Transverse colon (tissue), 4 donors: ENCODE results near the gene DPP8. TPM values are rescaled to one million over a fixed set of nuclear protein-coding genes. Genes with fewer than 3 reads are reported as not detected.

ENCODE experiments used
- DNase-seq: peaks from one replicate; pipeline ENCODE4 v3.0.0-alpha.2; 2019
- H3K27ac ChIP-seq, 4 donors: fragments of 200-600 bp; sonication (generic); 2 replicates each; pipeline ENCODE4 v1.5.1; 2016 to 2018; ENCODE audit warnings: inconsistent platforms in 4 of 4
- H3K27me3 ChIP-seq: fragments of 200-600 bp; sonication (generic); 2 replicates; pipeline ENCODE4 v1.5.1; 2017; ENCODE audit warnings: inconsistent platforms
- H3K36me3 ChIP-seq, 4 donors: fragments of 200-600 bp; sonication (generic); 2 replicates each; pipeline ENCODE4 v1.5.1; 2017 to 2019; ENCODE audit warnings: inconsistent platforms in 4 of 4
- H3K4me1 ChIP-seq, 4 donors: fragments of 200-600 bp; sonication (generic); 2 replicates each; pipeline ENCODE4 v1.5.1; 2017 to 2020; ENCODE audit warnings: inconsistent platforms in 4 of 4
- H3K4me3 ChIP-seq, 4 donors: fragments of 200-600 bp; sonication (generic); 1 replicate in 1 of 4; 2 replicates in 3 of 4; pipeline versions ENCODE4 v1.5.1 to v1.6.1; 2017 to 2019; ENCODE audit warnings: inconsistent platforms in 4 of 4
- H3K9me3 ChIP-seq, 2 donors: fragments of 200-600 bp; sonication (generic); 2 replicates each; pipeline ENCODE4 v1.5.1; 2017 to 2019; ENCODE audit warnings: inconsistent platforms in 2 of 2
- EP300 ChIP-seq: sonication (generic); formaldehyde crosslinking; IDR thresholded peaks from one replicate; pipeline ENCODE4 v1.6.1; 2017; ENCODE audit warnings: antibody characterized with exemption, low read depth
- POLR2A ChIP-seq: fragments of 450-650 bp; IDR thresholded peaks from one replicate; pipeline ENCODE4 v1.6.1; 2016; ENCODE audit warnings: antibody characterized with exemption, mild to moderate bottlenecking, moderate library complexity
- POLR2AphosphoS5 ChIP-seq, 3 donors: sonication (generic); formaldehyde crosslinking; IDR thresholded peaks; one replicate each; pipeline ENCODE4 v1.6.1; 2016; ENCODE audit warnings: antibody characterized with exemption in 3 of 3
- WGBS, 2 donors: methylation state at CpG; one replicate each; pipeline ENCODE4 v1.1.5; 2018; ENCODE audit warnings: low coverage in 1 of 2; 5-methylcytosine and 5-hydroxymethylcytosine counted together
- in situ Hi-C, 4 donors: fragments of 200-750 bp; cut with MboI; loops; one replicate each; pipeline versions ENCODE4 v1.15.0 to v1.15.1; 2017; ENCODE audit warnings: low sequenced_read_pairs in 3 of 4, low pct_ligation_motif_present in 1 of 4, low pct_unique_long_range_greater_than_20kb in 1 of 4
- intact Hi-C: fragments of 100-400 bp; cut with DNase I; formaldehyde crosslinking; loops from one replicate; pipeline ENCODE4 v1.15.1; 2023; ENCODE audit warnings: low total_unique reads
- total RNA-seq, 4 donors: library from RNA; depleted of rRNA; stranded (reverse); fragments of >200 nt; gene quantifications; one replicate each; pipeline ENCODE4 v1.1.0, GENCODE V29; 2016
- TF ChIP-seq, protein P1 (sequence below), 5 experiments: fragments of 200-600 bp in 3 of 5; fragments of 450-650 bp in 2 of 5; sonication (generic) in 3 of 5; IDR thresholded peaks; 1 replicate in 2 of 5; 2 replicates in 3 of 5; pipeline ENCODE4 v1.5.1; 2016 to 2017; ENCODE audit warnings: antibody characterized with exemption in 5 of 5, inconsistent platforms in 3 of 5, mild to moderate bottlenecking in 2 of 5, moderate library complexity in 1 of 5

Gene DPP8
- total RNA-seq, 4 donors from 2014 or later: 20.2 to 66.5 (median 35.7) TPM

DNA sequence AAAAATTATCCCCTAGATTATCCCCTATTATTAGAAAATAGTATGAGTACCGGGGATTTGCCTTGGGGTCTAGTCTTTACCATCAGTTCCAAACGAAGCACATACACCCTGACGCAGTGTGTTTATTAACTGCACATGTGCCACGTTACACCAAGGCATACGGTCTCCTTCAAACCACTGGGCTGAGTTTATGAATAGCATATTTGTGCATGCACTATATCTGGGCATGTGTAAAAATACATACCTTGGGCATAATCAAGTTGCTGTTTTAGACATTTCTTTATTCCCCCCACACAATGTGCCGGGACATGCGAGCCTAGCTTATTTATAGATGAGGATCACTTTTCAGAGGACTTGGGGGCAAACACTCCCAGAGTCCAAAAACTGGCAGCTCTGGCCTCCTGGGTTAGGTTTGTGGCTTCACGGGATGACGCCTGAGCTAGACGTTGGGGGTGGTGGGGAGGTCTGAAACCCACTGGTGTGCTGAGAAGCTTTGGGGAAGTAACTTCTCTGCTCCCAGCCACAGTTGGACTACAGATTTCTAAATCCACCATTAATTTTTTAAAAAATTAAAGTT is 111.0 kb downstream of the DPP8 start:
- H3K4me1 ChIP-seq: peaks cover 0 to under 1% (median 0%) of the 10 kb centered on the region in 4 donors
- DNase-seq: no peak
- H3K9me3 ChIP-seq: no peaks in the 10 kb centered on the region
- H3K4me3 ChIP-seq: no peak overlapping the region
- no peaks in the 10 kb centered on the region for H3K36me3 ChIP-seq
- TF ChIP-seq, protein P1, sequence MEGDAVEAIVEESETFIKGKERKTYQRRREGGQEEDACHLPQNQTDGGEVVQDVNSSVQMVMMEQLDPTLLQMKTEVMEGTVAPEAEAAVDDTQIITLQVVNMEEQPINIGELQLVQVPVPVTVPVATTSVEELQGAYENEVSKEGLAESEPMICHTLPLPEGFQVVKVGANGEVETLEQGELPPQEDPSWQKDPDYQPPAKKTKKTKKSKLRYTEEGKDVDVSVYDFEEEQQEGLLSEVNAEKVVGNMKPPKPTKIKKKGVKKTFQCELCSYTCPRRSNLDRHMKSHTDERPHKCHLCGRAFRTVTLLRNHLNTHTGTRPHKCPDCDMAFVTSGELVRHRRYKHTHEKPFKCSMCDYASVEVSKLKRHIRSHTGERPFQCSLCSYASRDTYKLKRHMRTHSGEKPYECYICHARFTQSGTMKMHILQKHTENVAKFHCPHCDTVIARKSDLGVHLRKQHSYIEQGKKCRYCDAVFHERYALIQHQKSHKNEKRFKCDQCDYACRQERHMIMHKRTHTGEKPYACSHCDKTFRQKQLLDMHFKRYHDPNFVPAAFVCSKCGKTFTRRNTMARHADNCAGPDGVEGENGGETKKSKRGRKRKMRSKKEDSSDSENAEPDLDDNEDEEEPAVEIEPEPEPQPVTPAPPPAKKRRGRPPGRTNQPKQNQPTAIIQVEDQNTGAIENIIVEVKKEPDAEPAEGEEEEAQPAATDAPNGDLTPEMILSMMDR (IDR thresholded peaks at IDR 0.05): no peak
- TF ChIP-seq EP300 (no peak), POLR2AphosphoS5 (IDR thresholded peaks at IDR 0.05) (no peak), POLR2A (no peak)
- H3K27ac ChIP-seq: no peak overlapping the region
- in situ Hi-C loops: no loop called here
- intact Hi-C loops: no loop called here
- 78 to 80% methylated on average over 5 to 10 of the region's 10 CpGs for WGBS, 2 donors
- no peaks in the 10 kb centered on the region for H3K27me3 ChIP-seq

DNA sequence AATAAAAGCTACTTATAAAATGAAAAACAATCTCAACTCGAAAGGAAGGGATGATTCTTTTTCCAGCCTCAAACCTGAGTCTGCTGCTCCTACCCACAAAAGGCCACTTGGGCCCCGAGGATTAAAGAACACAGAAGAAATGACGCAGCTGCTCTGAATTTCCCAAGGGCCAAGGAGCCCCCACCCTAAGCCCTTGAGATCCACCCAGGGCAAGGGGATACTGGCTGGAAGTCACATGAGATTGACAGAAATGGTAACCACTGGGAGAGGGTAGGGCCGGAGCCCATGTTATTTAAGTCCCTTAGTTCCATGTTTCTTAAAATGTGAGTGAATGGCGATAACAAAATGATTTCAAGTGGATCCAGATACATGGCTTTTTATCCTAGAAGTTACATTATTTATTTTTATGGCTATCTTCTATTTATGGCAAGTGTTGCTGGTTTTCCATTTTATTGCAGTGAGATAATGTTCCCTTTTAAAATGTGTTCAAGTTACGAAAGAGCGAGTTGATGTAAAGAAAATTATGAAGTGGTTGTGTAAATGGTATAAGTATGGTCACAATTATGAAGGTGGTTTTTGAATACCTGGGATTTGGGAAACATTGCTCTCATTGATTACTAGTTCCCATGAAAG is 111.6 kb downstream of the DPP8 start:
- H3K27ac ChIP-seq: no peak overlapping the region
- no peak for DNase-seq
- intact Hi-C loops: no loop called here
- 75 to 90% methylated on average over 4 to 7 of the region's 7 CpGs for WGBS, 2 donors
- H3K36me3 ChIP-seq: no peaks in the 10 kb centered on the region
- H3K4me3 ChIP-seq: no peak overlapping the region
- TF ChIP-seq EP300: no peak
- TF ChIP-seq, protein P1 (IDR thresholded peaks at IDR 0.05): no peak
- no peak for TF ChIP-seq POLR2A
- TF ChIP-seq POLR2AphosphoS5 (IDR thresholded peaks at IDR 0.05): no peak
- no peaks in the 10 kb centered on the region for H3K27me3 ChIP-seq
- in situ Hi-C loops: no loop called here
- H3K4me1 ChIP-seq: peaks cover 0 to 7% (median 0%) of the 10 kb centered on the region in 4 donors
- no peaks in the 10 kb centered on the region for H3K9me3 ChIP-seq

DNA sequence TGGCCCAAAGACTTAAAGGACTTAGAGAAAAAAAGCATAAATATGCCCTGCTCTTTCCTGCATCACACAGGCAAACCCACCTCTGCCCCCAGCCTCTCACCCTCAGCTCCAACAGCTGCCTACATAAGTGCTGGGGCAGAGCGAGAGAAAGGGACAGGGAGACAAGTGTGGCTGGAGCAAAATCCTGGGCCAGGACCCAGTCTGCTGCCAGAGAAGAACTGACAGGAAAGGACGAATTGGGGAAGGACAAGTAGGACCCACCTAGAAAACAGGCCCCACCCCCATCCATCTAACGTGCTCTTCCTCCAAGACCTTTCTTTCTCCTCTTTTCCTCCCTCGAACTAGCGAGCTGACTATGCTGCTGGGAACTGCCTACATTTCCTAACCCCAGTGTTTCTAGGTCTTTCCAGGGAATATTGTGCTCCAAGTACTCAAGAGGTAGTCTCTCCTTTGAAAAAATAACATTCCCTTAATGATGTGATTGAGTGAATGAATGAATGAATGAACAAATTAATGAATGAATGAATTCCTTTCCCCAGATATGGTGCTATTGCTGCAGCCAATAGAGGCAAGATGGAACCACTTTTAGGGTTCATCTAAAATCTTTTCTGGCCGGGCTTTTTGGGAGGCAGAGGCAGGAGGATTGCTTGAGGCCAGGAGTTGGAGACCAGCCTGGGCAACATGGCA is 113.2 kb downstream of the DPP8 start:
- 77 to 100% methylated on average over 1 to 6 of the region's 6 CpGs for WGBS, 2 donors
- Histone ChIP-seq H3K27me3 (peaks cover 6% of the 10 kb centered on the region), H3K4me1 (peaks cover 0 to 7% (median 0%) of the 10 kb centered on the region in 4 donors), H3K27ac (no peak overlapping the region), H3K9me3 (no peaks in the 10 kb centered on the region), H3K36me3 (no peaks in the 10 kb centered on the region), H3K4me3 (no peak overlapping the region)
- in situ Hi-C loops: no loop called here
- TF ChIP-seq, protein P1 (IDR thresholded peaks at IDR 0.05): no peak
- TF ChIP-seq POLR2A (no peak), POLR2AphosphoS5 (IDR thresholded peaks at IDR 0.05) (no peak), EP300 (no peak)
- intact Hi-C loops: no loop called here
- DNase-seq: no peak

DNA sequence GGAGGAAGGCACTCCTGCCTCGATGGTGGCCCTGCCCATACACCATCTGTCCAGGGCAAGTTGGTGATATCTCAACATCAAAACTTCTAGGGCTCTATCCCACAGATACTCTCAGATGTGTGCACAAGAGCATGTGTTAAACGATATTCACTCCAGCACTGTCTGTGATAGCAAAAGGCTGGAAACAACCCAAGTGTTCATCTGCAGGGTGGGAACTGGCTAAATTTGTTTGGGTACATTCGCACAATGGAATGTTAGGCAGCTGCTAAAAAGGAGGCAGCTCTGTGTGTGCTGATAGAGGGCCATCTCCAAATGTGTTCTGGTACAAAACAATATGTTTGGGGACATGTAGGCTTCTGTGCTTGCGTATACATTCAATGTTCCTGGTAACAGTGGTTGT is 114.5 kb downstream of the DPP8 start:
- Histone ChIP-seq H3K27ac (no peak overlapping the region), H3K27me3 (peaks cover 12% of the 10 kb centered on the region), H3K36me3 (no peaks in the 10 kb centered on the region), H3K4me1 (peaks cover 0 to 7% (median 0%) of the 10 kb centered on the region in 4 donors), H3K9me3 (no peaks in the 10 kb centered on the region), H3K4me3 (no peak overlapping the region)
- no peak for DNase-seq
- intact Hi-C loops: no loop called here
- TF ChIP-seq EP300 (no peak), POLR2A (no peak), POLR2AphosphoS5 (IDR thresholded peaks at IDR 0.05) (no peak)
- TF ChIP-seq, protein P1 (IDR thresholded peaks at IDR 0.05): no peak
- 85% methylated on average over 4 of the region's 4 CpGs; no CpG with 5 or more reads in 1 of the 2 donors for WGBS, 2 donors
- in situ Hi-C loops: no loop called here
